ENCODE data around the gene AFF3.

AFF3 gene

GRCh38 chr2:99597616-99598015 lies 544.8 kb downstream of the AFF3 start:
- no peak for TF ChIP-seq FOXM1 (IDR thresholded peaks at IDR 0.05; ENCODE audit: borderline replicate concordance, low read depth)
- TF ChIP-seq MAX (IDR thresholded peaks at IDR 0.05): no peak
- no peak for TF ChIP-seq TAF1 (IDR thresholded peaks at IDR 0.05; ENCODE audit: low read depth)
- TF ChIP-seq NFIC (IDR thresholded peaks at IDR 0.05): no peak
- no peak for TF ChIP-seq TEAD4 (IDR thresholded peaks at IDR 0.05)
- TF ChIP-seq, protein P1, sequence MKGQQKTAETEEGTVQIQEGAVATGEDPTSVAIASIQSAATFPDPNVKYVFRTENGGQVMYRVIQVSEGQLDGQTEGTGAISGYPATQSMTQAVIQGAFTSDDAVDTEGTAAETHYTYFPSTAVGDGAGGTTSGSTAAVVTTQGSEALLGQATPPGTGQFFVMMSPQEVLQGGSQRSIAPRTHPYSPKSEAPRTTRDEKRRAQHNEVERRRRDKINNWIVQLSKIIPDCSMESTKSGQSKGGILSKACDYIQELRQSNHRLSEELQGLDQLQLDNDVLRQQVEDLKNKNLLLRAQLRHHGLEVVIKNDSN (IDR thresholded peaks at IDR 0.05): no peak
- no peak for TF ChIP-seq RAD21 (IDR thresholded peaks at IDR 0.05; ENCODE audit: low read depth)
- no peak for TF ChIP-seq ZBTB7A (IDR thresholded peaks at IDR 0.05; ENCODE audit: low read depth)
- no peak for TF ChIP-seq YY1 (IDR thresholded peaks at IDR 0.05; ENCODE audit: low read depth)
- TF ChIP-seq TCF12 (IDR thresholded peaks at IDR 0.05; ENCODE audit: low read depth): no peak
- no peak for TF ChIP-seq CEBPB (IDR thresholded peaks at IDR 0.05)
- TF ChIP-seq EGR1 (IDR thresholded peaks at IDR 0.05): no peak
- no peak for TF ChIP-seq EP300 (IDR thresholded peaks at IDR 0.05; ENCODE audit: borderline replicate concordance)
- TF ChIP-seq CREB1 (IDR thresholded peaks at IDR 0.05; ENCODE audit: low read depth): no peak
- TF ChIP-seq, protein P2, sequence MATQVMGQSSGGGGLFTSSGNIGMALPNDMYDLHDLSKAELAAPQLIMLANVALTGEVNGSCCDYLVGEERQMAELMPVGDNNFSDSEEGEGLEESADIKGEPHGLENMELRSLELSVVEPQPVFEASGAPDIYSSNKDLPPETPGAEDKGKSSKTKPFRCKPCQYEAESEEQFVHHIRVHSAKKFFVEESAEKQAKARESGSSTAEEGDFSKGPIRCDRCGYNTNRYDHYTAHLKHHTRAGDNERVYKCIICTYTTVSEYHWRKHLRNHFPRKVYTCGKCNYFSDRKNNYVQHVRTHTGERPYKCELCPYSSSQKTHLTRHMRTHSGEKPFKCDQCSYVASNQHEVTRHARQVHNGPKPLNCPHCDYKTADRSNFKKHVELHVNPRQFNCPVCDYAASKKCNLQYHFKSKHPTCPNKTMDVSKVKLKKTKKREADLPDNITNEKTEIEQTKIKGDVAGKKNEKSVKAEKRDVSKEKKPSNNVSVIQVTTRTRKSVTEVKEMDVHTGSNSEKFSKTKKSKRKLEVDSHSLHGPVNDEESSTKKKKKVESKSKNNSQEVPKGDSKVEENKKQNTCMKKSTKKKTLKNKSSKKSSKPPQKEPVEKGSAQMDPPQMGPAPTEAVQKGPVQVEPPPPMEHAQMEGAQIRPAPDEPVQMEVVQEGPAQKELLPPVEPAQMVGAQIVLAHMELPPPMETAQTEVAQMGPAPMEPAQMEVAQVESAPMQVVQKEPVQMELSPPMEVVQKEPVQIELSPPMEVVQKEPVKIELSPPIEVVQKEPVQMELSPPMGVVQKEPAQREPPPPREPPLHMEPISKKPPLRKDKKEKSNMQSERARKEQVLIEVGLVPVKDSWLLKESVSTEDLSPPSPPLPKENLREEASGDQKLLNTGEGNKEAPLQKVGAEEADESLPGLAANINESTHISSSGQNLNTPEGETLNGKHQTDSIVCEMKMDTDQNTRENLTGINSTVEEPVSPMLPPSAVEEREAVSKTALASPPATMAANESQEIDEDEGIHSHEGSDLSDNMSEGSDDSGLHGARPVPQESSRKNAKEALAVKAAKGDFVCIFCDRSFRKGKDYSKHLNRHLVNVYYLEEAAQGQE (IDR thresholded peaks at IDR 0.05; ENCODE audit: low read depth): no peak

GRCh38 chr2:99595373-99595772 lies 547.0 kb downstream of the AFF3 start:
- TF ChIP-seq TAF1 (IDR thresholded peaks at IDR 0.05; ENCODE audit: low read depth) (no peak), MAX (IDR thresholded peaks at IDR 0.05) (no peak), YY1 (IDR thresholded peaks at IDR 0.05; ENCODE audit: low read depth) (no peak), FOXM1 (IDR thresholded peaks at IDR 0.05; ENCODE audit: borderline replicate concordance, low read depth) (no peak)

DNA sequence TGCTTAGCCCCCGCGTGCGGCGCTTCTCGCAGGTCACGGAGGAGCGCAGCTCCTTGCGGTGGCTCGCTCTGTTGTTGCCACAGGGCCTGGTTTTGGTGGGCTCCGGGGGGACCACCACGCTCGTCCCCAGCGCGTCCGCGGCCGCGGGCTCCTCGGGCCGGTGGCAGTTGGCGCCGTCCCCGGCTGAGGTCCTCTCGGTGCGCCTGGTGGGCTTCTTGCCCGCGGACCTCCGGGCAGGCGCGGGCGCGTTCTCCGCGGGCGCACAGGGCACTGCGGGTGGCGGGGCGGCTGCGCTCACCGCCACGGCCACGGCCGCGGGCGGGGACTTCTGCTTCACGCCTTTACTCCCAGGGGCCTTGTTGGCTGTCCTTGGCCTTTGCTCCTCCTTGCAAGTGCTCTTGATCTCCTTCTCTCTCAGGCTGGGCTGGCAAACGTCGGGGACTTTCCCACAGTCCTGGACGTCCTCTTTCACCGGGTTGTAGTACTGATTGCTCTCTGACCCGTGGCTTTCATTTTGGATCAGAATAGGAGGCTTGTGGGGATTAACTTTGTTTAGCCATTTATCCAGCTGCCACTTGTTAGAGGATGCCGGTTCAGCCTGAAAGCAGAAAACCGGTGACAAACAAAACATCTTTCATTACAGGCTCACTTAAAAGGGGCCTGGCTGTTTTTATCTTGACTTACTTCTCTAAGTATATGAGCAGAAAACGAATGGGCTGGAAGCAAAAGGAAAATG lies 548.5 kb downstream of the AFF3 start:
- no peak for TF ChIP-seq MAX (IDR thresholded peaks at IDR 0.05)
- TF ChIP-seq ZBTB7A (IDR thresholded peaks at IDR 0.05; ENCODE audit: low read depth): no peak
- TF ChIP-seq CEBPB (IDR thresholded peaks at IDR 0.05): no peak
- no peak for TF ChIP-seq TAF1 (IDR thresholded peaks at IDR 0.05; ENCODE audit: low read depth)
- no peak for TF ChIP-seq FOXM1 (IDR thresholded peaks at IDR 0.05; ENCODE audit: borderline replicate concordance, low read depth)
- TF ChIP-seq, protein P1 (IDR thresholded peaks at IDR 0.05): no peak

- TF ChIP-seq FOXM1 (IDR thresholded peaks at IDR 0.05; ENCODE audit: borderline replicate concordance, low read depth) (no peak), ZBTB7A (IDR thresholded peaks at IDR 0.05; ENCODE audit: low read depth) (no peak), MAX (IDR thresholded peaks at IDR 0.05) (no peak), EGR1 (IDR thresholded peaks at IDR 0.05) (no peak), NFIC (IDR thresholded peaks at IDR 0.05) (no peak), TAF1 (IDR thresholded peaks at IDR 0.05; ENCODE audit: low read depth) (no peak), TCF12 (IDR thresholded peaks at IDR 0.05; ENCODE audit: low read depth) (no peak), RAD21 (IDR thresholded peaks at IDR 0.05; ENCODE audit: low read depth) (no peak)
- TF ChIP-seq, protein P1 (IDR thresholded peaks at IDR 0.05): no peak
These were observed 565.6 kb downstream of the AFF3 start for GRCh38 chr2:99576775-99577174.

GRCh38 chr2:99573634-99574251 lies 568.6 kb downstream of the AFF3 start:
- TF ChIP-seq, protein P1 (IDR thresholded peaks at IDR 0.05): no peak
- TF ChIP-seq TAF1 (IDR thresholded peaks at IDR 0.05; ENCODE audit: low read depth) (no peak), EGR1 (IDR thresholded peaks at IDR 0.05) (no peak), EP300 (IDR thresholded peaks at IDR 0.05; ENCODE audit: borderline replicate concordance) (no peak), ZBTB7A (IDR thresholded peaks at IDR 0.05; ENCODE audit: low read depth) (no peak), CREB1 (IDR thresholded peaks at IDR 0.05; ENCODE audit: low read depth) (no peak), MAX (IDR thresholded peaks at IDR 0.05) (no peak), FOXM1 (IDR thresholded peaks at IDR 0.05; ENCODE audit: borderline replicate concordance, low read depth) (no peak), TEAD4 (IDR thresholded peaks at IDR 0.05) (no peak), NFIC (IDR thresholded peaks at IDR 0.05) (no peak), CEBPB (IDR thresholded peaks at IDR 0.05) (no peak), RAD21 (IDR thresholded peaks at IDR 0.05; ENCODE audit: low read depth) (no peak), TCF12 (IDR thresholded peaks at IDR 0.05; ENCODE audit: low read depth) (no peak), YY1 (IDR thresholded peaks at IDR 0.05; ENCODE audit: low read depth) (no peak)
- TF ChIP-seq, protein P2 (IDR thresholded peaks at IDR 0.05; ENCODE audit: low read depth): no peak

All from Ishikawa (cell line).